ENCODE results near the gene CFAP221.

CFAP221 gene

GRCh38 chr2:119694845-119695521 lies 150.7 kb downstream of the CFAP221 start:
- H3K9me3 ChIP-seq (ENCODE audit: control extremely low read depth in 1 of 5, control insufficient read depth in 4 of 5, insufficient read depth in 2 of 5, low read depth in 1 of 5, low read length in 4 of 5): no peaks in the 10 kb centered on the region
- ChIA-PET POLR2A (no interaction called here), CTCF (interaction anchor here (0.5 to 3.4 kb wide), 4 partner anchors 9 to 1396 kb away, joined by 3 to 11 read pairs (median 4); no protein-coding TSS in a partner anchor)
- H3K4me1 ChIP-seq (ENCODE audit: control extremely low read depth in 1 of 4, control insufficient read depth in 4 of 4, insufficient read depth in 4 of 4, low read length in 3 of 4): peaks cover 0 to 21% (median 16%) of the 10 kb centered on the region in 4 experiments
- DNase-seq: peak in 2 of 3 donors; percentile 63 to 71
- no peaks in the 10 kb centered on the region for H3K27me3 ChIP-seq (replicated peaks in 2 of 5; ENCODE audit: control insufficient read depth in 4 of 5, insufficient read depth in 5 of 5, low read length in 4 of 5)
- peak overlapping the region in 4 of 7 experiments; percentile 27 to 53 (median 45) for H3K4me3 ChIP-seq (ENCODE audit: control insufficient read depth in 1 of 7, extremely low read depth in 1 of 7, insufficient read depth in 4 of 7, low read depth in 2 of 7, low read length in 6 of 7)
- 24% methylated on average over 10 of the region's 10 CpGs for WGBS (ENCODE audit: insufficient coverage)
- H3K27ac ChIP-seq (ENCODE audit: insufficient read depth in 1 of 2, low read depth in 1 of 2, low read length in 2 of 2, poor library complexity in 1 of 2, severe bottlenecking in 2 of 2): no peak overlapping the region
- peaks cover 0 to 3% (median 1%) of the 10 kb centered on the region in 4 experiments for H3K36me3 ChIP-seq (ENCODE audit: control insufficient read depth in 4 of 4, insufficient read depth in 4 of 4, low read length in 3 of 4)

GRCh38 chr2:119696005-119696404 lies 151.8 kb downstream of the CFAP221 start:
- Histone ChIP-seq H3K4me1 (ENCODE audit: control extremely low read depth in 1 of 4, control insufficient read depth in 4 of 4, insufficient read depth in 4 of 4, low read length in 3 of 4) (peaks cover 0 to 21% (median 16%) of the 10 kb centered on the region in 4 experiments), H3K27ac (ENCODE audit: insufficient read depth in 1 of 2, low read depth in 1 of 2, low read length in 2 of 2, poor library complexity in 1 of 2, severe bottlenecking in 2 of 2) (no peak overlapping the region), H3K4me3 (ENCODE audit: control insufficient read depth in 1 of 7, extremely low read depth in 1 of 7, insufficient read depth in 4 of 7, low read depth in 2 of 7, low read length in 6 of 7) (no peak overlapping the region), H3K27me3 (replicated peaks in 2 of 5; ENCODE audit: control insufficient read depth in 4 of 5, insufficient read depth in 5 of 5, low read length in 4 of 5) (peaks cover 0 to 1% (median 0%) of the 10 kb centered on the region in 5 experiments), H3K9me3 (ENCODE audit: control extremely low read depth in 1 of 5, control insufficient read depth in 4 of 5, insufficient read depth in 2 of 5, low read depth in 1 of 5, low read length in 4 of 5) (no peaks in the 10 kb centered on the region), H3K36me3 (ENCODE audit: control insufficient read depth in 4 of 4, insufficient read depth in 4 of 4, low read length in 3 of 4) (no peaks in the 10 kb centered on the region)
- DNase-seq: no peak
- POLR2A ChIA-PET: no interaction called here
- CTCF ChIA-PET: interaction anchor here (0.9 to 2.0 kb wide), 2 partner anchors 9 to 130 kb away, joined by 4 read pairs; no protein-coding TSS in a partner anchor
- 81% methylated on average over 3 of the region's 3 CpGs for WGBS (ENCODE audit: insufficient coverage)

- Histone ChIP-seq H3K27ac (ENCODE audit: insufficient read depth in 1 of 2, low read depth in 1 of 2, low read length in 2 of 2, poor library complexity in 1 of 2, severe bottlenecking in 2 of 2) (no peak overlapping the region), H3K4me1 (ENCODE audit: control extremely low read depth in 1 of 4, control insufficient read depth in 4 of 4, insufficient read depth in 4 of 4, low read length in 3 of 4) (peaks cover 0 to 21% (median 16%) of the 10 kb centered on the region in 4 experiments), H3K9me3 (ENCODE audit: control extremely low read depth in 1 of 5, control insufficient read depth in 4 of 5, insufficient read depth in 2 of 5, low read depth in 1 of 5, low read length in 4 of 5) (no peaks in the 10 kb centered on the region), H3K27me3 (replicated peaks in 2 of 5; ENCODE audit: control insufficient read depth in 4 of 5, insufficient read depth in 5 of 5, low read length in 4 of 5) (peaks cover 0 to 1% (median 0%) of the 10 kb centered on the region in 5 experiments), H3K36me3 (ENCODE audit: control insufficient read depth in 4 of 4, insufficient read depth in 4 of 4, low read length in 3 of 4) (no peaks in the 10 kb centered on the region), H3K4me3 (ENCODE audit: control insufficient read depth in 1 of 7, extremely low read depth in 1 of 7, insufficient read depth in 4 of 7, low read depth in 2 of 7, low read length in 6 of 7) (no peak overlapping the region)
- 94% methylated on average over 4 of the region's 6 CpGs for WGBS (ENCODE audit: insufficient coverage)
- CTCF ChIA-PET: interaction anchor here (1.0 to 2.0 kb wide), 2 partner anchors 11 to 130 kb away, joined by 3 to 4 read pairs; no protein-coding TSS in a partner anchor
- no peak for DNase-seq
- POLR2A ChIA-PET: no interaction called here
These were observed 152.3 kb downstream of the CFAP221 start for GRCh38 chr2:119696494-119697030.

GRCh38 chr2:119697290-119698020 lies 153.2 kb downstream of the CFAP221 start:
- Histone ChIP-seq H3K36me3 (ENCODE audit: control insufficient read depth in 4 of 4, insufficient read depth in 4 of 4, low read length in 3 of 4) (no peaks in the 10 kb centered on the region), H3K27me3 (replicated peaks in 2 of 5; ENCODE audit: control insufficient read depth in 4 of 5, insufficient read depth in 5 of 5, low read length in 4 of 5) (peaks cover 0 to 2% (median 0%) of the 10 kb centered on the region in 5 experiments), H3K4me1 (ENCODE audit: control extremely low read depth in 1 of 4, control insufficient read depth in 4 of 4, insufficient read depth in 4 of 4, low read length in 3 of 4) (peaks cover 0 to 21% (median 16%) of the 10 kb centered on the region in 4 experiments), H3K27ac (ENCODE audit: insufficient read depth in 1 of 2, low read depth in 1 of 2, low read length in 2 of 2, poor library complexity in 1 of 2, severe bottlenecking in 2 of 2) (no peak overlapping the region), H3K4me3 (ENCODE audit: control insufficient read depth in 1 of 7, extremely low read depth in 1 of 7, insufficient read depth in 4 of 7, low read depth in 2 of 7, low read length in 6 of 7) (no peak overlapping the region), H3K9me3 (ENCODE audit: control extremely low read depth in 1 of 5, control insufficient read depth in 4 of 5, insufficient read depth in 2 of 5, low read depth in 1 of 5, low read length in 4 of 5) (no peaks in the 10 kb centered on the region)
- 68% methylated on average over 7 of the region's 8 CpGs for WGBS (ENCODE audit: insufficient coverage)
- ChIA-PET POLR2A (no interaction called here), CTCF (interaction anchor here (1.0 to 2.0 kb wide), 2 partner anchors 10 to 129 kb away, joined by 3 to 4 read pairs; no protein-coding TSS in a partner anchor)
- no peak for DNase-seq

- Histone ChIP-seq H3K4me1 (ENCODE audit: control extremely low read depth in 1 of 4, control insufficient read depth in 4 of 4, insufficient read depth in 4 of 4, low read length in 3 of 4) (peaks cover 0 to 21% (median 16%) of the 10 kb centered on the region in 4 experiments), H3K27ac (ENCODE audit: insufficient read depth in 1 of 2, low read depth in 1 of 2, low read length in 2 of 2, poor library complexity in 1 of 2, severe bottlenecking in 2 of 2) (no peak overlapping the region), H3K36me3 (ENCODE audit: control insufficient read depth in 4 of 4, insufficient read depth in 4 of 4, low read length in 3 of 4) (no peaks in the 10 kb centered on the region), H3K27me3 (replicated peaks in 2 of 5; ENCODE audit: control insufficient read depth in 4 of 5, insufficient read depth in 5 of 5, low read length in 4 of 5) (peaks cover 0 to 2% (median 0%) of the 10 kb centered on the region in 5 experiments), H3K4me3 (ENCODE audit: control insufficient read depth in 1 of 7, extremely low read depth in 1 of 7, insufficient read depth in 4 of 7, low read depth in 2 of 7, low read length in 6 of 7) (no peak overlapping the region), H3K9me3 (ENCODE audit: control extremely low read depth in 1 of 5, control insufficient read depth in 4 of 5, insufficient read depth in 2 of 5, low read depth in 1 of 5, low read length in 4 of 5) (no peaks in the 10 kb centered on the region)
- ChIA-PET POLR2A (no interaction called here), CTCF (no interaction called here)
- no peak for DNase-seq
- WGBS (ENCODE audit: insufficient coverage): 100% methylated on average over 2 of the region's 3 CpGs
These were observed 154.0 kb downstream of the CFAP221 start for GRCh38 chr2:119698246-119698645.

GRCh38 chr2:119699016-119699606 lies 154.9 kb downstream of the CFAP221 start:
- 70% methylated on average over 13 of the region's 15 CpGs for whole genome bisulfite sequencing (ENCODE audit: insufficient coverage)
- CTCF ChIA-PET: no interaction called here
- POLR2A ChIA-PET: no interaction called here

More at GRCh38 chr2:119699016-119699606, 154.9 kb downstream of the CFAP221 start:
- H3K27ac ChIP-seq (ENCODE audit: insufficient read depth in 1 of 2, low read depth in 1 of 2, low read length in 2 of 2, poor library complexity in 1 of 2, severe bottlenecking in 2 of 2): no peak overlapping the region
- no peaks in the 10 kb centered on the region for H3K9me3 ChIP-seq (ENCODE audit: control extremely low read depth in 1 of 5, control insufficient read depth in 4 of 5, insufficient read depth in 2 of 5, low read depth in 1 of 5, low read length in 4 of 5)
- H3K4me1 ChIP-seq (ENCODE audit: control extremely low read depth in 1 of 4, control insufficient read depth in 4 of 4, insufficient read depth in 4 of 4, low read length in 3 of 4): peaks cover 0 to 21% (median 16%) of the 10 kb centered on the region in 4 experiments
- no peaks in the 10 kb centered on the region for H3K36me3 ChIP-seq (ENCODE audit: control insufficient read depth in 4 of 4, insufficient read depth in 4 of 4, low read length in 3 of 4)
- no peak overlapping the region for H3K4me3 ChIP-seq (ENCODE audit: control insufficient read depth in 1 of 7, extremely low read depth in 1 of 7, insufficient read depth in 4 of 7, low read depth in 2 of 7, low read length in 6 of 7)
- H3K27me3 ChIP-seq (replicated peaks in 2 of 5; ENCODE audit: control insufficient read depth in 4 of 5, insufficient read depth in 5 of 5, low read length in 4 of 5): peaks cover 0 to 2% (median 0%) of the 10 kb centered on the region in 5 experiments
- DNase-seq: peak in 2 of 3 donors; percentile 22 to 36
